Endothelial cell of umbilical vein (primary cell): ENCODE data around the gene SYT6. TPM values are rescaled to one million over a fixed set of nuclear protein-coding genes. Genes with fewer than 3 reads are reported as not detected.

Source experiments
- BruUV-seq: library from RNA; stranded (reverse); fragments of 400-500 nt; replicated peaks from 2 replicates; lab custom pipeline; 2021; lab: Mats Ljungman, UMichigan
- CTCF ChIA-PET: fragments of 300-600, 350-600 bp; sonication (Branson Sonifier 250); formaldehyde crosslinking; loops from one replicate; lab custom pipeline; 2021; ENCODE audit warnings: antibody characterized with exemption, inconsistent platforms; lab: Charles Lee
- POLR2A ChIA-PET: fragments of 300-600, 350-600 bp; sonication (Branson Sonifier 250); formaldehyde crosslinking; loops from one replicate; lab custom pipeline; 2021; ENCODE audit warnings: antibody characterized with exemption, inconsistent platforms; lab: Charles Lee
- DNase-seq: peaks from one replicate; pipeline ENCODE4 v3.0.0-alpha.2; 2011; ENCODE audit warnings: low read depth, low spot score
- FAIRE-seq: peaks from 2 replicates; lab custom pipeline; 2011; peaks lifted over from hg19 to GRCh38; lab: Jason Lieb, UNC
- H2AFZ ChIP-seq: 2 replicates; pipeline ENCODE4 v1.6.0; 2012; ENCODE audit warnings: low read depth, low read length, control low read depth, inconsistent platforms
- H3K27ac ChIP-seq: 2 replicates; pipeline ENCODE4 v1.5.1; 2011; ENCODE audit warnings: low read depth, mild to moderate bottlenecking, control low read depth, low read length, moderate library complexity; ENCODE audit not compliant: insufficient read depth
- H3K27me3 ChIP-seq, 2 experiments: 2 replicates each; pipeline versions ENCODE4 v1.6.0 to v1.6.1; 2011; ENCODE audit warnings: low read length in 2 of 2, mixed read lengths in 1 of 2; ENCODE audit not compliant: control insufficient read depth in 2 of 2, insufficient read depth in 2 of 2
- H3K36me3 ChIP-seq, 2 experiments: 2 replicates in 1 of 2; 3 replicates in 1 of 2; pipeline ENCODE4 v1.5.1; 2011; ENCODE audit warnings: low read length in 2 of 2, mild to moderate bottlenecking in 1 of 2, moderate library complexity in 1 of 2; ENCODE audit not compliant: control insufficient read depth in 2 of 2, insufficient read depth in 2 of 2; ENCODE audit errors: extremely low read depth in 1 of 2
- H3K4me1 ChIP-seq: 3 replicates; pipeline ENCODE4 v1.5.1; 2011; ENCODE audit warnings: mild to moderate bottlenecking, low read length; ENCODE audit not compliant: control insufficient read depth, insufficient read depth; ENCODE audit errors: extremely low read depth
- H3K4me2 ChIP-seq: 2 replicates; pipeline ENCODE4 v1.6.1; 2011; ENCODE audit warnings: low read length, control low read depth, mixed read lengths; ENCODE audit not compliant: insufficient read depth
- H3K4me3 ChIP-seq, 3 experiments: fragments of 200-600 bp in 1 of 3; sonication (generic), shearing (Covaris generic) in 1 of 3; replicated peaks in 1 of 3; 2 replicates each; pipeline ENCODE4 v1.5.1; 2011 to 2016; ENCODE audit warnings: control low read depth in 3 of 3, low read length in 3 of 3, mild to moderate bottlenecking in 2 of 3, inconsistent platforms in 1 of 3, low read depth in 1 of 3, moderate library complexity in 1 of 3; ENCODE audit not compliant: insufficient read depth in 1 of 3
- H3K79me2 ChIP-seq: 2 replicates; pipeline ENCODE4 v1.6.0; 2012; ENCODE audit warnings: low read length, inconsistent platforms; ENCODE audit not compliant: control insufficient read depth, insufficient read depth
- H3K9ac ChIP-seq: replicated peaks from 2 replicates; pipeline ENCODE3; 2011; ENCODE audit warnings: low read length, control low read depth; ENCODE audit not compliant: insufficient read depth; ENCODE audit errors: extremely low read depth
- H3K9me1 ChIP-seq: replicated peaks from 3 replicates; pipeline ENCODE4 v1.6.0; 2011; ENCODE audit warnings: mild to moderate bottlenecking, low read length; ENCODE audit not compliant: control insufficient read depth, insufficient read depth; ENCODE audit errors: extremely low read depth
- H3K9me3 ChIP-seq: replicated peaks from 2 replicates; pipeline ENCODE4 v1.5.1; 2012; ENCODE audit warnings: low read length, inconsistent platforms; ENCODE audit not compliant: control insufficient read depth, insufficient read depth
- H4K20me1 ChIP-seq: replicated peaks from 2 replicates; pipeline ENCODE3; 2011; ENCODE audit warnings: mild to moderate bottlenecking, low read length; ENCODE audit not compliant: control insufficient read depth, insufficient read depth; ENCODE audit errors: extremely low read depth
- CTCF ChIP-seq, 2 donors: IDR thresholded peaks; 1 replicate in 1 of 2; 2 replicates in 1 of 2; pipeline ENCODE4 v1.5.1; 2011; ENCODE audit warnings: low read length in 2 of 2, mild to moderate bottlenecking in 2 of 2, moderate library complexity in 2 of 2, control low read depth in 1 of 2, inconsistent platforms in 1 of 2, low read depth in 1 of 2; ENCODE audit not compliant: insufficient read depth in 1 of 2; ENCODE audit errors: extremely low read depth in 1 of 2
- EZH2 ChIP-seq: IDR thresholded peaks from 2 replicates; pipeline ENCODE4 v1.6.1; 2012; ENCODE audit warnings: borderline replicate concordance, low read depth, mild to moderate bottlenecking, moderate library complexity, low read length, inconsistent platforms; ENCODE audit not compliant: severe bottlenecking
- FOS ChIP-seq: IDR thresholded peaks from 2 replicates; pipeline ENCODE4 v1.6.1; 2011; ENCODE audit warnings: mild to moderate bottlenecking, low read length, moderate library complexity, borderline replicate concordance; ENCODE audit not compliant: insufficient read depth
- GATA2 ChIP-seq: IDR thresholded peaks from 2 replicates; pipeline ENCODE4 v1.7.0; 2011; ENCODE audit warnings: low read depth, mild to moderate bottlenecking, moderate library complexity, mixed read lengths, low read length; ENCODE audit not compliant: insufficient read length, insufficient read depth
- JUN ChIP-seq: IDR thresholded peaks from 2 replicates; pipeline ENCODE4 v1.6.1; 2011; ENCODE audit warnings: borderline replicate concordance, low read depth; ENCODE audit not compliant: insufficient read length, insufficient read depth
- MAX ChIP-seq: IDR thresholded peaks from 2 replicates; pipeline ENCODE4 v1.6.1; 2011; ENCODE audit not compliant: insufficient read depth, insufficient read length
- MYC ChIP-seq: IDR thresholded peaks from one replicate; pipeline ENCODE4 v1.6.1; 2011; ENCODE audit warnings: mild to moderate bottlenecking, low read depth, low read length
- POLR2A ChIP-seq: IDR thresholded peaks from 2 replicates; pipeline ENCODE4 v1.6.1; 2012; ENCODE audit warnings: low read depth, mild to moderate bottlenecking, control low read depth, low read length
- POLR2AphosphoS5 ChIP-seq: IDR thresholded peaks from 2 replicates; pipeline ENCODE4 v1.6.1; 2012; ENCODE audit warnings: low read depth, mild to moderate bottlenecking, control low read depth, low read length, moderate library complexity; ENCODE audit not compliant: insufficient read depth
- dilution Hi-C: fragments of 300-500 bp; cut with MboI; formaldehyde crosslinking; loops from one replicate; pipeline ENCODE4 v1.15.0; 2019; ENCODE audit warnings: low sequenced_read_pairs; ENCODE audit not compliant: extremely low pct_ligation_motif_present
- intact Hi-C: fragments of 100-400 bp; cut with micrococcal nuclease; formaldehyde crosslinking; loops from one replicate; pipeline ENCODE4 v1.10.0; 2022
- polyA plus RNA-seq, 4 experiments: library from polyadenylated mRNA; depleted of rRNA in 3 of 4; stranded (reverse) in 3 of 4; unstranded in 1 of 4; fragments of >200 nt; gene quantifications; 2 replicates each; pipeline versions ENCODE4 v1.2.1 to v1.2.3, GENCODE V29; 2011 to 2012; ENCODE audit warnings: missing spikeins in 1 of 4
- total RNA-seq: library from RNA; stranded (reverse); gene quantifications from 2 replicates; pipeline ENCODE4 v1.2.3, GENCODE V29; 2021

The SYT6 gene
- total and polyA plus RNA-seq, 2 donors (not counting 3 experiments of a cell fraction or from before 2014, with no cell fraction given) = 0.04 TPM; not detected in 1

- H3K9me3 ChIP-seq = no peaks in the 10 kb centered on the region
- BruUV-seq = no TSS peak
- no peaks in the 10 kb centered on the region for H3K9me1 ChIP-seq
- ChIA-PET CTCF (interaction anchor here (1.0 to 2.0 kb wide), 3 partner anchors 11 to 152 kb away, joined by 3 to 6 read pairs (median 5); partner anchors contain the start of gene OLFML3), POLR2A (no interaction called here)
- H4K20me1 ChIP-seq = no peaks in the 10 kb centered on the region
- H3K27ac ChIP-seq = no peak overlapping the region
- no peak overlapping the region for H3K4me3 ChIP-seq
- H3K4me2 ChIP-seq = no peak overlapping the region
- intact Hi-C loops (no loop called here), dilution Hi-C loops (no loop called here)
- H3K79me2 ChIP-seq = no peaks in the 10 kb centered on the region
- H3K36me3 ChIP-seq = no peaks in the 10 kb centered on the region
- no peaks in the 10 kb centered on the region for H3K4me1 ChIP-seq
- TF ChIP-seq MAX (no peak), GATA2 (no peak), CTCF (IDR thresholded peaks at IDR 0.05; ENCODE audit: extremely low read depth in 1 of 2, insufficient read depth in 1 of 2, low read depth in 1 of 2, low read length in 2 of 2) (no peak), MYC (no peak), FOS (no peak), POLR2AphosphoS5 (no peak), POLR2A (no peak), JUN (no peak), EZH2 (no peak)
- H3K9ac ChIP-seq = no peak overlapping the region
- peaks cover 0 to 3% of the 10 kb centered on the region in 2 experiments for H3K27me3 ChIP-seq
- no peak overlapping the region for H2AFZ ChIP-seq
- FAIRE-seq (no peak), DNase-seq (no peak)
Measured at GRCh38 chr1:114131526-114132220, 22.0 kb downstream of the SYT6 start.
